HG02623 (cell line): ENCODE measurements around the gene TMEM258.
A peak's percentile ranks its signal among the peaks of the same experiment; 100 is the strongest.

ENCODE experiments used
- ATAC-seq: cut with Tn5 transposase; IDR thresholded peaks from one replicate; pipeline ENCODE4 v1.9.1; 2021; ENCODE audit warnings: moderate library complexity; ENCODE audit not compliant: unreplicated experiment

The TMEM258 gene

GRCh38 chr11:61762223-61762615, 30.2 kb downstream of the TMEM258 start:
- ATAC-seq = no peak

- no peak for ATAC-seq
These were observed 30.8 kb downstream of the TMEM258 start for GRCh38 chr11:61761440-61762222.

GRCh38 chr11:61760946-61761345, 31.5 kb downstream of the TMEM258 start:
- no peak for ATAC-seq

- ATAC-seq = no peak
These were observed 35.1 kb downstream of the TMEM258 start for GRCh38 chr11:61757213-61757862.

- no peak for ATAC-seq
These were observed 35.8 kb downstream of the TMEM258 start for GRCh38 chr11:61756452-61757212.

GRCh38 chr11:61756147-61756451, 36.3 kb downstream of the TMEM258 start:
- ATAC-seq = no peak

- no peak for ATAC-seq
These were observed 37.6 kb downstream of the TMEM258 start for GRCh38 chr11:61754534-61755482.

GRCh38 chr11:61753672-61754071, 38.7 kb downstream of the TMEM258 start:
- no peak for ATAC-seq

- ATAC-seq = no peak
These were observed 39.4 kb downstream of the TMEM258 start for GRCh38 chr11:61752925-61753521.

GRCh38 chr11:61752117-61752924, 40.1 kb downstream of the TMEM258 start, which contains the start of gene MYRF:
MYRF (plus strand) TSS chr11:61752636; CDS start chr11:61752745, 109 bp downstream.
- no peak for ATAC-seq

- no peak for ATAC-seq
These were observed 41.0 kb downstream of the TMEM258 start for GRCh38 chr11:61751384-61751783.

- no peak for ATAC-seq
These were observed 41.6 kb downstream of the TMEM258 start for GRCh38 chr11:61750631-61751273.

- no peak for ATAC-seq
These were observed 42.7 kb downstream of the TMEM258 start for GRCh38 chr11:61749591-61750217.

GRCh38 chr11:61747967-61748285, 44.5 kb downstream of the TMEM258 start:
- peak; percentile 10 for ATAC-seq

- peak; percentile 56 for ATAC-seq
These were observed 45.0 kb downstream of the TMEM258 start for GRCh38 chr11:61747192-61747966.

GRCh38 chr11:61746442-61747191, 45.8 kb downstream of the TMEM258 start:
- no peak for ATAC-seq

GRCh38 chr11:61745781-61746441, 46.5 kb downstream of the TMEM258 start:
- ATAC-seq = no peak
